Mucosa of descending colon (tissue), 3 donors: Measurements from ENCODE around the gene PAK5. TPM values are rescaled to one million over a fixed set of nuclear protein-coding genes. Genes with fewer than 3 reads are reported as not detected.

Experiments
- ATAC-seq: fragments of 200-7000 bp; cut with Tn5 transposase; one replicate; pipeline ENCODE4 v1.9.1; 2020; ENCODE audit warnings: mild to moderate bottlenecking, moderate library complexity
- DNase-seq, 3 donors: peaks; one replicate each; pipeline ENCODE4 v3.0.0-alpha.2; 2020
- H3K36me3 ChIP-seq: fragments of 200-600 bp; one replicate; pipeline ENCODE4 v1.8.0; 2021; ENCODE audit warnings: low read depth, mild to moderate bottlenecking
- H3K4me1 ChIP-seq: fragments of 200-600 bp; one replicate; pipeline ENCODE4 v1.8.0; 2021; ENCODE audit warnings: low read depth, mild to moderate bottlenecking
- H3K4me3 ChIP-seq: fragments of 200-600 bp; one replicate; pipeline ENCODE4 v1.8.0; 2021; ENCODE audit warnings: mild to moderate bottlenecking
- H3K9me3 ChIP-seq: fragments of 200-600 bp; one replicate; pipeline ENCODE4 v1.8.0; 2021; ENCODE audit warnings: mild to moderate bottlenecking
- intact Hi-C, 2 donors: fragments of 100-400 bp; cut with DNase I in 1 of 2; cut with micrococcal nuclease in 1 of 2; formaldehyde crosslinking; loops; one replicate each; pipeline versions ENCODE4 v1.11.0 to v1.11.1; 2022; cut with DNase I, micrococcal nuclease
- total RNA-seq, 3 donors: library from RNA; stranded (reverse); fragmentation: NEBNext Ultra II Directional in 2 of 3; extraction: Animal tissue kit (Norgen Biotek cat#: 25700) in 2 of 3; gene quantifications; one replicate each; pipeline versions ENCODE4 v1.2.1 to v1.2.4, GENCODE V29; 2021 to 2023
- TF ChIP-seq, protein P1 (sequence below): fragments of 200-600 bp; IDR thresholded peaks from one replicate; pipeline ENCODE4 v1.8.0; 2022; ENCODE audit warnings: antibody characterized with exemption, mild to moderate bottlenecking
- donor health status: DM: no; HTN: no; CAD: no; lungs with moderate emphysema.
- donor health status: DM: no; HTN: no; CAD: no.
- donor health status: DM: no; HTN: yes; CAD: no.

Gene PAK5
- total RNA-seq, 3 donors from 2014 or later = 0.06 to 0.13 TPM; not detected in 1

DNA sequence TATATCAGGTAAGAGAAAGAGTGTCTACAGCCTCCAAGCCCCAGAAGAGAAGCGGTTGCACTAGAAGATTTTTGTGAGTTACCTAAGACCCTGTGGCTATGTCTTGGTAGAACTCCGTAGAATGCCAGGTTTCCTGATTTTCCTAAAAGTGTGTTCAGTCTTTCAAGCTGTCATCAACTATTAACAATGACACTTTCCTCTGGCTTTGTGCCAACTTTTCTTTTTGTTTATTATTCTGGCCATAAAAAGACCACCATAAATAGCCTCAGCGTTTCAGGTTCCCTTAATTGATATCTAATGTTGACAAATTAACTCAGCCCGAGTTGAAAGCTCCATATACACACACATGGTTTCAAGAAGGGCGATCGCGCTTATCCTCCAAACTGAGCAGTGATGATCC, 1.2 kb downstream of the PAK5 start:
- Histone ChIP-seq H3K9me3 (no peaks in the 10 kb centered on the region), H3K36me3 (no peaks in the 10 kb centered on the region), H3K4me1 (no peaks in the 10 kb centered on the region), H3K4me3 (no peak overlapping the region)
- ATAC-seq (no peak), DNase-seq (no peak)
- TF ChIP-seq, protein P1, sequence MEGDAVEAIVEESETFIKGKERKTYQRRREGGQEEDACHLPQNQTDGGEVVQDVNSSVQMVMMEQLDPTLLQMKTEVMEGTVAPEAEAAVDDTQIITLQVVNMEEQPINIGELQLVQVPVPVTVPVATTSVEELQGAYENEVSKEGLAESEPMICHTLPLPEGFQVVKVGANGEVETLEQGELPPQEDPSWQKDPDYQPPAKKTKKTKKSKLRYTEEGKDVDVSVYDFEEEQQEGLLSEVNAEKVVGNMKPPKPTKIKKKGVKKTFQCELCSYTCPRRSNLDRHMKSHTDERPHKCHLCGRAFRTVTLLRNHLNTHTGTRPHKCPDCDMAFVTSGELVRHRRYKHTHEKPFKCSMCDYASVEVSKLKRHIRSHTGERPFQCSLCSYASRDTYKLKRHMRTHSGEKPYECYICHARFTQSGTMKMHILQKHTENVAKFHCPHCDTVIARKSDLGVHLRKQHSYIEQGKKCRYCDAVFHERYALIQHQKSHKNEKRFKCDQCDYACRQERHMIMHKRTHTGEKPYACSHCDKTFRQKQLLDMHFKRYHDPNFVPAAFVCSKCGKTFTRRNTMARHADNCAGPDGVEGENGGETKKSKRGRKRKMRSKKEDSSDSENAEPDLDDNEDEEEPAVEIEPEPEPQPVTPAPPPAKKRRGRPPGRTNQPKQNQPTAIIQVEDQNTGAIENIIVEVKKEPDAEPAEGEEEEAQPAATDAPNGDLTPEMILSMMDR = no peak
- intact Hi-C loops = no loop called here

DNA sequence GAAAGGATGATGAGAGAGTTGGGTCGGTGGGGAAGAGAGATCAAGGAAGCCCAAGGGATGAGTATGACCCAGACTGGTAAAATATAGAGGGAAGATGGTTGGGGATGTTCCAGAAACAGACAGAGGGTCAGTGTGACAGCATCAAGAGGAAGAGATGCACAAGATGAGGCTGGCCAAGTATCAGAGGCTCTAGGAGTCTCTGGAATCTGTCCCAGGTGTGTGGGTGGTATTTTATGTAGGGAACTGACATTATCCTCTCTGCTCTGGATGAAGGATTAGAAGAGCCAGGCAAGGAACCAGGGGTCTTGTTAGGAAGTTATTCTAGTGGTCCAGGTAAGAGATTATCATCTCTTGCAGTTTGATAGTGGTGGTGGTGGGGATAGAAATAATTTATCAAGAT, 3.6 kb downstream of the PAK5 start:
- Histone ChIP-seq H3K4me1 (no peaks in the 10 kb centered on the region), H3K9me3 (no peaks in the 10 kb centered on the region), H3K36me3 (no peaks in the 10 kb centered on the region), H3K4me3 (no peak overlapping the region)
- intact Hi-C loops = no loop called here
- ATAC-seq = no peak
- DNase-seq = no peak
- TF ChIP-seq, protein P1 = no peak

DNA sequence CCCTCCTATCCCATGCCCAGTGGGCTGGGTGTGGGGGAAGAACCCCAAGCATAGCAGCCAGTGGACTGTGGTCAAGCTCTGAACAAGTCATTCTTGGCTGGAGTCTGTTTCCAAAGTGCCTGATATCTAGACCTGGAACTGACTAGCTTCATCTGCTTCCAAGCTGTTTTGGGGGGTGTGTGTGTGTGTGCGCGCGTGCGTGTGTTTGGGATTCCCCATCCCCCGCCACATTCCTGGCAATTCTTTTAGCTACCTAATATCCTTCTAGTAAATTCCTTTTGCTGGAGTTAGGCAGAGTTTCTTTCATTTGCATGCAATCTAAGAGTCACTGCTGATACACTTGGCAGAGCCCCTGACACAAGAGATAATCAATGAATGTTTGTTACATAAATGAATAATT, 7.8 kb downstream of the PAK5 start:
- TF ChIP-seq, protein P1 = no peak
- no peak for ATAC-seq
- no peak for DNase-seq
- H3K36me3 ChIP-seq = no peaks in the 10 kb centered on the region
- no peaks in the 10 kb centered on the region for H3K9me3 ChIP-seq
- intact Hi-C loops = no loop called here
- no peaks in the 10 kb centered on the region for H3K4me1 ChIP-seq
- H3K4me3 ChIP-seq = no peak overlapping the region

DNA sequence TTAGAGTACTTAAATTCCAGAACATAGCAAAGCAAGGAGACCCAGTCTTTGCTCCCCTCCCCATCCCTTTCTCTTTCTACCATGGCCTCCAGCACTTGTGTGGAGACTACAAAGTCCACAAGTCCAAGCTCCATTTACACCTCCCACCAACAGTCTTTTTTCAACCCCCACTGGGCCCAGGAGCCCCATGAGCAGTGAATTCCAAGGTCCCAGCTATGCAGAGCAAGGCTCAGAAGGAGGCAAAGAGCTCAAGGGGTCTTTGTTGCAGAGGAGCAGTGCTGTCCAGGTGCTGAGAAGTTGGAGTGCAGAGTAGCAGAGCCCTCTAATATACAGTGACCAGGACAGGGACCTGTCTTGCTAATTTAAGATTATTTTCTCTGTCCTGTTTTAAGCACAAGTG, 9.0 kb downstream of the PAK5 start:
- no peaks in the 10 kb centered on the region for H3K4me1 ChIP-seq
- ATAC-seq = no peak
- no peaks in the 10 kb centered on the region for H3K36me3 ChIP-seq
- H3K9me3 ChIP-seq = no peaks in the 10 kb centered on the region
- DNase-seq = no peak
- TF ChIP-seq, protein P1 = no peak
- intact Hi-C loops = no loop called here
- H3K4me3 ChIP-seq = no peak overlapping the region

DNA sequence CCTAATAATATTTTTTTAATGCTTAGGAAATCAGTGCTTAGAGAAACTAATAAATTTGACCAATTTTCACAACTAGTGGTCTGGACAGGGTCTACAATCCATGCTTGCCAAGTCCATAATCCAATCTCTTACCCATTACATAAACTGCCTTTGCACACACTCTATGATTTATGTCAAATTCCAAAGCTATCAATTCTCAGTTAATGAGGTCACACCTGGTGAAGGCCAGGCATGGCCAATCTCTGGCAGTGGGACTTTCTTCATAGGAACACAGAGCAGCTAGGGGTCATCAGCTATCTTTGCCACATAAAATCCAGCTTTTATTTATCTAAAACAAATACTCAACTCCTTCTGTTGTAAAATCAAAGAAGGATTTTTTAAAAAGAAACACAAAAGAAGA, 21.2 kb downstream of the PAK5 start:
- DNase-seq (no peak), ATAC-seq (no peak)
- no peak overlapping the region for H3K4me3 ChIP-seq
- TF ChIP-seq, protein P1 = no peak
- intact Hi-C loops = no loop called here
- H3K36me3 ChIP-seq = no peaks in the 10 kb centered on the region
- no peaks in the 10 kb centered on the region for H3K9me3 ChIP-seq
- H3K4me1 ChIP-seq = no peaks in the 10 kb centered on the region

DNA sequence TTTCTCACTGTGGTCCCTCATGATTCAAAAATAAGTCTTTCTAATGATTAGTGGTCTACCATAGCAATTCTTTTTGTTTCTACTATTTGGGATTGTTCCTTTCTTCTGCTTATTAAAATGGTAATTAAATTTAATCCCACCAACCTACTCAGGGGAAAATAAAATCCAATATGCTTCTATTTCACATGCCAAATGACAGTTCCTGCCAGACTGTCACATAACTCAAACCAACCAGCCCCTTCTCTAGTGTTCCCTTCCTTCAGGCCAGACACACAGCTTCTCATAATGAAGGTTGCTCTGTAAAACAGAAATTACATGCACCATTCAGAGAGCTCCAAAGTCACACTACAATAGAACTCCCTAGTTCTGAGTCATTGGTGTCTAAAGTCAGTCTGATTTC, 23.2 kb downstream of the PAK5 start:
- TF ChIP-seq, protein P1 = no peak
- no peaks in the 10 kb centered on the region for H3K36me3 ChIP-seq
- no peaks in the 10 kb centered on the region for H3K4me1 ChIP-seq
- H3K4me3 ChIP-seq = no peak overlapping the region
- intact Hi-C loops = no loop called here
- H3K9me3 ChIP-seq = no peaks in the 10 kb centered on the region
- ATAC-seq = no peak
- no peak for DNase-seq
